Ectodermal cell (in vitro differentiated cells): ENCODE measurements around the gene WFS1.

Experiments
- H3K27ac ChIP-seq: 2 replicates; pipeline ENCODE4 v1.7.0; 2013; ENCODE audit warnings: mild to moderate bottlenecking, low read depth, low read length; ENCODE audit not compliant: insufficient read depth, poor library complexity, severe bottlenecking
- H3K27me3 ChIP-seq: 2 replicates; pipeline ENCODE4 v1.7.0; 2013; ENCODE audit warnings: mild to moderate bottlenecking, low read length; ENCODE audit not compliant: insufficient read depth, control insufficient read depth, poor library complexity, severe bottlenecking
- H3K36me3 ChIP-seq: one replicate; pipeline ENCODE4 v1.7.0; 2013; ENCODE audit warnings: low read length; ENCODE audit not compliant: control insufficient read depth, insufficient read depth
- H3K4me1 ChIP-seq: one replicate; pipeline ENCODE4 v1.7.0; 2013; ENCODE audit warnings: low read length; ENCODE audit not compliant: control insufficient read depth, insufficient read depth
- H3K4me3 ChIP-seq: 2 replicates; pipeline ENCODE4 v1.7.0; 2013; ENCODE audit warnings: low read depth, low read length, control low read depth; ENCODE audit not compliant: insufficient read depth
- H3K9me3 ChIP-seq: 2 replicates; pipeline ENCODE4 v1.7.0; 2013; ENCODE audit warnings: mild to moderate bottlenecking, low read length, moderate library complexity; ENCODE audit not compliant: control insufficient read depth
- WGBS, 2 experiments: methylation state at CpG; one replicate each; pipeline ENCODE4 v1.1.7; 2013; ENCODE audit warnings: missing lambda C conversion rate in 2 of 2; 5-methylcytosine and 5-hydroxymethylcytosine counted together

Gene WFS1

DNA sequence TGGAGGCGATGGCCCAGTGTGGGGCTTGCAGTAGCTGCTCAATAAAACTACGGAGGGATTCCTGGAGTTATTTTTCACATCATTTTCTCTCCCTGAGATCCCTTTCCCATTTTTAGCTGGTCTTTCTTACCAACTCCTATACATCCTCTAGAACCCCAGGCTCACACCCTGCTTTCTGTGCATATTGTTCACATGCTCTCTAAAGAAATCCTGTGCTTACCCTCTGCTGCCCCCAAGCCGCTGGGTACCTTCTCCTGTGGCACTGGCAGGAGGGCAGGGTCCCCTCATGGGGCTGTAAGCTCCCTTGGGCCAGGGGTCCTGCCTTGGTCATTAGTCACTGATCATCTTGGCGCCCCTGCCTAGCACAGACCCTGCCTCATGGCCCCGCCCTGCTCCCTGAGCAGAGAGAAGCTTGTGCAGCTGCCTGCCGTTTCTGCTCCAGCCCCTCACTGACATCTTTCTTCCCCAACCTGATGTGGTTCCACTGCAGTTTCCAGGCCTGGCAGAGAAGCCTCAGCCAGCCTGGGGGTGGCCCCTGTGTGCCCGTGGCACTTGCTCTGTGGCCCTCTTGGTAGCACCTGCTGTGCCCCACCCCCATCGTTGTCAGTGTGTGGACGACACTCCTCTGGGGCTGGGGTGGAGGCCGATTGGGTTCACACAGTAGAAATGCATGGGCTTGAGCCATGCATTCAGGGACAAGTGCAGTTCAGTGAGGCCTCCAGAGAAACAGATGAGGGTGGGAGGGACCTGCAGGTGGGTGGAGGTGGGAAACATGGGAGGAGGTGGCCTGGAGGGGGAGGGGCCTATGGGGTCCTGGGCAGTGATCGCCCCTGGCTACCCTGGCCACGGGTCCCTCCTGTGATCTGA is 69.5 kb downstream of the WFS1 start:
- Histone ChIP-seq H3K4me1 (peaks cover 15% of the 10 kb centered on the region), H3K9me3 (no peaks in the 10 kb centered on the region), H3K27me3 (no peaks in the 10 kb centered on the region), H3K4me3 (no peak overlapping the region), H3K27ac (no peak overlapping the region), H3K36me3 (no peaks in the 10 kb centered on the region)
- 78 to 82% methylated on average over 12 of the region's 12 CpGs for WGBS, 2 experiments

GRCh38 chr4:6339818-6340445 is 70.3 kb downstream of the WFS1 start:
- H3K4me1 ChIP-seq: peaks cover 15% of the 10 kb centered on the region
- H3K27me3 ChIP-seq: no peaks in the 10 kb centered on the region
- H3K36me3 ChIP-seq: no peaks in the 10 kb centered on the region
- H3K9me3 ChIP-seq: no peaks in the 10 kb centered on the region
- H3K4me3 ChIP-seq: no peak overlapping the region
- WGBS, 2 experiments: 90% methylated on average over 13 of the region's 13 CpGs
- H3K27ac ChIP-seq: no peak overlapping the region

DNA sequence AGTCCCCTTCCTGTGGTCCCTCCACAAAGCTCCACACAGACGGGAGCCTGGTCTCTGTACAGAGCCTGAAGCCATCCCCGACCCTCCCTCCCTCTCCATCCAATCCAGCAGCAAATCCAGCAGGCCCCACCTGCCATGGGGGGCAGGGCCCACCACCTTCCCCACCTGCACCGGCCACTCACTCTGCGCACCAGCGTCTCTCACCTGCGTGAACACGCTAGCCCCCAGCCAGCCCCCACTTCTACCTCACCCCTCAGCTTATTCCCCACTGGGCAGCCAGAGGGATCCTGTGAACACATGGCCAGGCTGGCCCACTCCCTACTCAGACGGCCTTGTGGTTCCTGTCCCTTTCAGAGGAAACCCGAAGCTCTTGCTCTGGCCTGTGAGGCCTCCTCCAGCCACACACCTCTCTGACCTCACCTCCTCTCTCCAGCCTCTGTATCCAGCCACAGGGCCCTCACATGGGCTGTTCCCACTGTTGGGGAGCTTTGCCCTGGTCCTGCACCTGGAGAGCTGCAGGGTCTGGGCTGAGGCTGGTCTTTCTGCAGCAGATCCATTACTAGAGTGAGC is 70.9 kb downstream of the WFS1 start:
- Histone ChIP-seq H3K36me3 (no peaks in the 10 kb centered on the region), H3K27me3 (no peaks in the 10 kb centered on the region), H3K4me3 (no peak overlapping the region), H3K9me3 (no peaks in the 10 kb centered on the region), H3K27ac (no peak overlapping the region), H3K4me1 (peaks cover 15% of the 10 kb centered on the region)
- 70 to 71% methylated on average over 9 of the region's 9 CpGs for WGBS, 2 experiments

DNA sequence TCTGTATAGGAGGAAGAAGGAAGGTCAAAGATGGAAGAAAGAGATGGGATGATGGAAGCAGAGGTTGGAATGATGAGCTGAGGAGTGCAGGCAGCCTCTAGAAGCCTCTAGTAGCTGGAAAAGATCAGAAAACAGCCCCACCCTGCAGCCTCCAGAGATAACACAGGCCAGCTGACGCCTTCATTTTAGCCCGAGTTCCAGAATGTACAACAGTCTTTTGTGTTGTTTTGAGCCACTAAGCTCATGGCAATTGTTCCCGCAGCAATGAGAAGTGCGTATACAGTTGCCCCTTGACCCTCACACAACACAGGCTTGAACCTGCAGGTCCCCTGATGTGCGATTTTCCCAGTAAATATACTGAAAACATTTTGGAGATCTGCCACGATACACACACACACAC is 72.0 kb downstream of the WFS1 start:
- Histone ChIP-seq H3K4me1 (peaks cover 15% of the 10 kb centered on the region), H3K27ac (no peak overlapping the region), H3K27me3 (no peaks in the 10 kb centered on the region), H3K36me3 (no peaks in the 10 kb centered on the region), H3K4me3 (no peak overlapping the region), H3K9me3 (no peaks in the 10 kb centered on the region)
- WGBS, 2 experiments: 87 to 91% methylated on average over 5 to 6 of the region's 6 CpGs

DNA sequence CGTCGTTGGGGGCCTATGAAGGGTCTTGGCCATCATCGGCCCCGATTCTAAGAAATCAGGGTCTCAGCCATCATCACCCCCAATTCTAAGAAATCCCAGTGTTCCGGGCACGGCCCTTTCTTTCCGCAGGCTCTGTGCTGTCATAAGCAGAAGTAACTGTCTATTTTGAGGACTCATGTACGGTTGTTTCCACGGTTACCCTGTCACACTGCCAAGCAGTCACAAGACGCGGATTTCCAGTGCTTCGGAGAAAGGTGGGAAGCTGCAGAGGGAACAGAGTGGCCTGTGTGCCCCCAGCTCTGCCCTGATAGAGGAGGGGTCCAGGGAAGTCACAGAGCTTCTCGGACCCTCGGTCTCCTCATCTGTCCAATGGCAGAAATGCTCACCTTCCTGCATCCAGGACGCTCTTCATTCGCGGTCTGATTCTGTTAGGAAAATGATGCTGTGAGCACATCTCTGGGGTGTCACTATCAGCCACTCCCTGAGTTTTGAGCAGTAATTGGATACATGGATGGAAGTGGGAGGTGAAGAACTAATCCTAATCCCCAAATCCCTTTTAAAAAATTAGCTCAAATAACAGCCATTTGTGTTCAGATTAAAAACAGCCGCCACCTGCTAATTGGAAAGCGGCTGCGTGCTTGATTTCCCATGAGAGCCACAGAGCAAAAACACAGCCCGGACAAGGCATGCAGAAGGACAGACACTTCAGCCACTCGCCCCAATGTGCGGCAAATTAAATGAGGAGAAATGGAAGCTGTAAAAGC is 73.1 kb downstream of the WFS1 start:
- peaks cover 9% of the 10 kb centered on the region for H3K4me1 ChIP-seq
- H3K27ac ChIP-seq: no peak overlapping the region
- H3K36me3 ChIP-seq: no peaks in the 10 kb centered on the region
- H3K27me3 ChIP-seq: no peaks in the 10 kb centered on the region
- no peak overlapping the region for H3K4me3 ChIP-seq
- WGBS, 2 experiments: 93 to 94% methylated on average over 23 of the region's 23 CpGs
- H3K9me3 ChIP-seq: no peaks in the 10 kb centered on the region

DNA sequence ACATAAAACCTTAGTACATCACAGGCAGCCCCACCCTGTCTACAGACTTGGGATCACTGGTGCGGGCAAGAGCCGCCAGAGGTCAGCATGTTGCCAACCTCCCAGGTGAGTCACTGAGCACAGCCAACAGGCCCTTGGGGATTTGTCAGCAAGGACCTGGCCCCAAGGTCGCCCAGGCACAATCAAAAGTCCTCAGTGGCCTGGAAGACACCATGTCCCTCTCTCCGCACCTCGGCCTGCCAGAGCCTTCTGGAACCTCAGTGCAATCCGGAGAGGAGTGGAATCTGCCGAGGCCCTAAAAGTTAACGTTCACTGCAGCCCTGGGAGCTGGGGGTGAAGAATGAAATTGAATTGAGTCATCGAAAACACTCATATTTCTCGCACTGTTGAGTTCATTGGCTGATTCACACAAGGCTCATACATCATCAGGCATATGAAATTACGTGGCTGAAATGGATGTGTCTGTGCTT is 74.3 kb downstream of the WFS1 start:
- Histone ChIP-seq H3K4me1 (peaks cover 3% of the 10 kb centered on the region), H3K9me3 (no peaks in the 10 kb centered on the region), H3K27ac (no peak overlapping the region), H3K4me3 (no peak overlapping the region), H3K36me3 (no peaks in the 10 kb centered on the region), H3K27me3 (no peaks in the 10 kb centered on the region)
- WGBS, 2 experiments: 87 to 89% methylated on average over 11 of the region's 11 CpGs

DNA sequence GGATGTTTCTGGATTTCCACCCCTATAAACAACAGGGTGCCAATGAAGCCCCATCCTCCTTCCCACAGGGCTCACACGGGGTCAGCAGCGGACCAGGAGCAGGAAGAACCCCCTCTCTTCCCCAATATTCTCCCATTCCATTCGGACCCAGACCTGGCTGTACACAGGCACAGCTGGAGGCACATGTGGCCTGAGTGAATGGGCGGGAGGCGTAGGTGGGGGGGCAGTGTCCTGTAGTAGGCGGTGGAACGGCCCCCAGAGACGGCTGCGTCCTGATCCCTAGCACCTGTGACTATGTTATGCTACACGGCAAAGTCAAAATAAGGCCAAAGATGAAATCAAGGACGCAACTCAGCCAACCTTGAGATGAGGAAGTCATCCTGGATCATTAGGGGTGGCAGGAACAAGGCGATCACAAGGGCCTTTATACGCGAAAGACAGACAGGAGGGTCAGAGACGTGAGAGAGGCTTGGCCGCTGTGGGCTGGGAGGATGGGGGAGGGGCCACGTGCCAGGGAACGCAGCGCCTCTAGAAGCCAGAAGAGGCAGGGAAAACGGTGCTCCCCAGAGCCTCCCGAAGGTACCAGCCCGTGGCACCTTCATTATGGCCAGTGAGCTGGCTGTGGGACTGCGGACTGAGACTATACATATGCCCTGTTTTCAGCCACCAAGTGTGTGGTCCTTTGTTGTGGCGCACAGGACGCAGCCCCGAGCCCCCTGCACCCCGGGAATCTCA is 75.6 kb downstream of the WFS1 start:
- no peak overlapping the region for H3K4me3 ChIP-seq
- H3K9me3 ChIP-seq: no peaks in the 10 kb centered on the region
- no peak overlapping the region for H3K27ac ChIP-seq
- peaks cover 5% of the 10 kb centered on the region for H3K4me1 ChIP-seq
- H3K36me3 ChIP-seq: no peaks in the 10 kb centered on the region
- WGBS, 2 experiments: 83 to 84% methylated on average over 27 of the region's 27 CpGs
- H3K27me3 ChIP-seq: no peaks in the 10 kb centered on the region

GRCh38 chr4:6345866-6346265 is 76.2 kb downstream of the WFS1 start:
- no peaks in the 10 kb centered on the region for H3K9me3 ChIP-seq
- H3K27me3 ChIP-seq: no peaks in the 10 kb centered on the region
- 91 to 93% methylated on average over 13 of the region's 13 CpGs for WGBS, 2 experiments
- no peaks in the 10 kb centered on the region for H3K36me3 ChIP-seq
- H3K27ac ChIP-seq: no peak overlapping the region
- H3K4me1 ChIP-seq: peaks cover 3% of the 10 kb centered on the region
- H3K4me3 ChIP-seq: no peak overlapping the region

- Histone ChIP-seq H3K4me3 (no peak overlapping the region), H3K27ac (no peak overlapping the region), H3K4me1 (peaks cover 3% of the 10 kb centered on the region), H3K9me3 (no peaks in the 10 kb centered on the region), H3K36me3 (no peaks in the 10 kb centered on the region), H3K27me3 (no peaks in the 10 kb centered on the region)
- 95% methylated on average over 16 of the region's 16 CpGs for WGBS, 2 experiments
These were observed 76.9 kb downstream of the WFS1 start for GRCh38 chr4:6346373-6347110.
